Left ventricle myocardium inferior (tissue), 1 donor: ENCODE results near the gene HTR3A. TPM values are rescaled to one million over a fixed set of nuclear protein-coding genes. Genes with fewer than 3 reads are reported as not detected.

Experiments used
- DNase-seq: peaks from one replicate; pipeline ENCODE4 v3.0.0-alpha.2; 2020
- H3K27ac ChIP-seq: fragments of 200-600 bp; replicated peaks from 2 replicates; pipeline ENCODE4 v1.8.0; 2021
- H3K27me3 ChIP-seq: fragments of 200-600 bp; 2 replicates; pipeline ENCODE4 v1.8.0; 2021; ENCODE audit warnings: low read depth
- H3K36me3 ChIP-seq: fragments of 200-600 bp; 2 replicates; pipeline ENCODE4 v1.8.0; 2021
- H3K4me1 ChIP-seq: fragments of 200-600 bp; 2 replicates; pipeline ENCODE4 v1.8.0; 2021
- H3K4me3 ChIP-seq: fragments of 200-600 bp; 2 replicates; pipeline ENCODE4 v1.8.0; 2021; ENCODE audit warnings: mild to moderate bottlenecking, moderate library complexity
- H3K9me3 ChIP-seq: fragments of 200-600 bp; replicated peaks from 2 replicates; pipeline ENCODE4 v1.8.0; 2021
- CTCF ChIP-seq: fragments of 200-600 bp; IDR thresholded peaks from 2 replicates; pipeline ENCODE4 v1.8.0; 2021; ENCODE audit warnings: antibody characterized with exemption, mild to moderate bottlenecking, borderline replicate concordance
- intact Hi-C: fragments of 100-400 bp; cut with micrococcal nuclease; formaldehyde crosslinking; loops from one replicate; pipeline ENCODE4 v1.11.0; 2022
- total RNA-seq: library from RNA; stranded (reverse); fragmentation: NEBNext Ultra II Directional; extraction: Animal tissue kit (Norgen Biotek cat#: 25700); gene quantifications from one replicate; pipeline ENCODE4 v1.2.1, GENCODE V29; 2021
- donor health status: DM: no; HTN: yes; CAD: no; lungs with severe emphysema.

HTR3A gene
- total RNA-seq, 1 donor from 2014 or later = not detected

GRCh38 chr11:113992459-113993110, 17.7 kb downstream of the HTR3A start:
- peaks cover 73% of the 10 kb centered on the region for H3K27me3 ChIP-seq
- no peak overlapping the region for H3K4me3 ChIP-seq
- no peak overlapping the region for H3K27ac ChIP-seq
- no peak for TF ChIP-seq CTCF
- no peaks in the 10 kb centered on the region for H3K36me3 ChIP-seq
- no peaks in the 10 kb centered on the region for H3K4me1 ChIP-seq
- intact Hi-C loops = no loop called here
- no peak for DNase-seq
- H3K9me3 ChIP-seq = no peaks in the 10 kb centered on the region

GRCh38 chr11:113994077-113994954, 19.4 kb downstream of the HTR3A start:
- intact Hi-C loops = loop anchor here (2.0 kb wide), 1 partner anchor 268 kb away; no protein-coding TSS in a partner anchor
- no peak for DNase-seq
- no peaks in the 10 kb centered on the region for H3K4me1 ChIP-seq
- no peaks in the 10 kb centered on the region for H3K36me3 ChIP-seq
- no peak overlapping the region for H3K4me3 ChIP-seq
- no peak overlapping the region for H3K27ac ChIP-seq
- TF ChIP-seq CTCF = peak; percentile 74
- H3K9me3 ChIP-seq = no peaks in the 10 kb centered on the region
- H3K27me3 ChIP-seq = peaks cover 70% of the 10 kb centered on the region

GRCh38 chr11:113997473-113997872, 22.6 kb downstream of the HTR3A start:
- intact Hi-C loops = no loop called here
- no peak for TF ChIP-seq CTCF
- DNase-seq = no peak
- Histone ChIP-seq H3K27ac (no peak overlapping the region), H3K9me3 (no peaks in the 10 kb centered on the region), H3K27me3 (peaks cover 63% of the 10 kb centered on the region), H3K4me3 (no peak overlapping the region), H3K4me1 (no peaks in the 10 kb centered on the region), H3K36me3 (no peaks in the 10 kb centered on the region)

GRCh38 chr11:113998574-113998973, 23.7 kb downstream of the HTR3A start:
- no peak for DNase-seq
- intact Hi-C loops = no loop called here
- H3K4me1 ChIP-seq = no peaks in the 10 kb centered on the region
- no peak overlapping the region for H3K4me3 ChIP-seq
- H3K27me3 ChIP-seq = peaks cover 58% of the 10 kb centered on the region
- no peak overlapping the region for H3K27ac ChIP-seq
- TF ChIP-seq CTCF = no peak
- H3K36me3 ChIP-seq = no peaks in the 10 kb centered on the region
- H3K9me3 ChIP-seq = no peaks in the 10 kb centered on the region

GRCh38 chr11:114000526-114000925, 25.6 kb downstream of the HTR3A start:
- DNase-seq = no peak
- intact Hi-C loops = no loop called here
- Histone ChIP-seq H3K4me3 (no peak overlapping the region), H3K27me3 (peaks cover 55% of the 10 kb centered on the region), H3K36me3 (no peaks in the 10 kb centered on the region), H3K4me1 (no peaks in the 10 kb centered on the region), H3K9me3 (no peaks in the 10 kb centered on the region), H3K27ac (no peak overlapping the region)
- TF ChIP-seq CTCF = no peak
